Measurements from ENCODE around the gene CALML6.
"Not testable (repeated sequence)": the region's sequence is repeated elsewhere in the genome, so short reads cannot be mapped to it uniquely, and the experiment has no call there.

CALML6 gene

GRCh38 chr1:1914971-1915692 lies at the start of gene CALML6:
TSS of gene CALML6 (plus strand) at chr1:1915260. CDS start at chr1:1915281, 21 bp downstream.
- DNase-seq: no peak

- no peak for DNase-seq
These were observed 47.9 kb upstream of the CALML6 start for GRCh38 chr1:1867164-1867563.

- DNase-seq: no peak
These were observed 45.6 kb upstream of the CALML6 start for GRCh38 chr1:1869469-1869868.

- no peak for DNase-seq
These were observed 42.6 kb upstream of the CALML6 start for GRCh38 chr1:1872329-1872994.

- DNase-seq: peak in 4 of 58 donors; percentile 15 to 30 (median 17)
These were observed 41.9 kb upstream of the CALML6 start for GRCh38 chr1:1873186-1873585.

GRCh38 chr1:1874901-1875300 lies 40.2 kb upstream of the CALML6 start:
- no peak for DNase-seq

- DNase-seq: no peak
These were observed 39.1 kb upstream of the CALML6 start for GRCh38 chr1:1875932-1876331.

- no peak for DNase-seq
These were observed 38.6 kb upstream of the CALML6 start for GRCh38 chr1:1876335-1876930.

- DNase-seq: no peak
These were observed 37.1 kb upstream of the CALML6 start for GRCh38 chr1:1877865-1878436.

- no peak for DNase-seq
These were observed 35.1 kb upstream of the CALML6 start for GRCh38 chr1:1879942-1880341.

- no peak for DNase-seq
These were observed 34.3 kb upstream of the CALML6 start for GRCh38 chr1:1880617-1881312.

GRCh38 chr1:1881727-1882126 lies 33.3 kb upstream of the CALML6 start:
- DNase-seq: no peak

GRCh38 chr1:1883092-1883873 lies 31.8 kb upstream of the CALML6 start:
- no peak for DNase-seq

GRCh38 chr1:1883890-1884289 lies 31.2 kb upstream of the CALML6 start:
- not testable (repeated sequence) for DNase-seq

- no peak for DNase-seq
These were observed 25.8 kb upstream of the CALML6 start for GRCh38 chr1:1889090-1889750.

- peak in 20 of 58 donors; percentile 14 to 65 (median 43) for DNase-seq
These were observed 25.1 kb upstream of the CALML6 start for GRCh38 chr1:1889847-1890505.

GRCh38 chr1:1890506-1891348 lies 24.3 kb upstream of the CALML6 start, which contains the start of gene GNB1:
TSS of gene GNB1 (minus strand) at chr1:1891087. CDS start at chr1:1825453, 65,634 bp downstream.
- peak; percentile 25 to 90 (median 80) for DNase-seq

- DNase-seq: peak in 43 of 58 donors; percentile 46 to 90 (median 75)
These were observed 23.5 kb upstream of the CALML6 start for GRCh38 chr1:1891349-1892078.

All from anterior cingulate cortex (tissue), 58 donors.